Measurements from ENCODE around the gene TNFSF9.

TNFSF9 gene, protein sequence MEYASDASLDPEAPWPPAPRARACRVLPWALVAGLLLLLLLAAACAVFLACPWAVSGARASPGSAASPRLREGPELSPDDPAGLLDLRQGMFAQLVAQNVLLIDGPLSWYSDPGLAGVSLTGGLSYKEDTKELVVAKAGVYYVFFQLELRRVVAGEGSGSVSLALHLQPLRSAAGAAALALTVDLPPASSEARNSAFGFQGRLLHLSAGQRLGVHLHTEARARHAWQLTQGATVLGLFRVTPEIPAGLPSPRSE

DNA sequence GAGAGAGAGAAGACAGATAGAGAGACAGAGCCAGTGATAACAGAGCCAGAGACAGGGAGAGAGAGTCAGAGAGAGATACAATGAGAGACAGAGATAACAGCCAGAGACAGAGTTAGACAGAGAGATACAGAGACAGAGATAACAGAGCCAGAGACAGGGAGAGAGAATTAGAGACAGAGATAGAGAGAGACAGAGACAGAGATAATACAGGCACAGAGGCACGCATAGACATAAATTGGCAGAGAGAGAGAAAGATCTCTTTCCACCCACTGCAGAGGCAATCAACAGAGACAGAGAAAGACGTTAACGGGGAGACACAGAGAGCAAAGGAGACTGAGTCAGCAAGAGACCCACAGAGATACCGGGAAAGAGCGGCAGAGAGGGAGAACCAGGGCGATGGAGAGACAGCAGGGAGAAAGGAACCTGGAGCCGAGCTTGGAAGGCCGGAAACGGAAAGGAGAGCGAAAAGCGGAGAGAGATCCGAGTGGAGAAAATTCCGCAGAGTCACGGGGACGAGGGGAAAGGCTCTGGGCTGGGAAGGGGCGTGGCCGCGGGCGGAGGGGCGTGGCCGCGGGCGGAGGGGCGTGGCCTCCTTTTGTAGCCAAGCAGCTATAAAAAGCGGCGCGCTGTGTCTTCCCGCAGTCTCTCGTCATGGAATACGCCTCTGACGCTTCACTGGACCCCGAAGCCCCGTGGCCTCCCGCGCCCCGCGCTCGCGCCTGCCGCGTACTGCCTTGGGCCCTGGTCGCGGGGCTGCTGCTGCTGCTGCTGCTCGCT is at the start of gene TNFSF9:
Gene TNFSF9, plus strand, starts transcription at position 641 of the 777 bp plus-strand sequence. Its CDS starts 11 bp downstream, at position 652.
- in situ Hi-C loops (cut with MboI; ENCODE audit: low sequenced_read_pairs), result no loop called here

DNA sequence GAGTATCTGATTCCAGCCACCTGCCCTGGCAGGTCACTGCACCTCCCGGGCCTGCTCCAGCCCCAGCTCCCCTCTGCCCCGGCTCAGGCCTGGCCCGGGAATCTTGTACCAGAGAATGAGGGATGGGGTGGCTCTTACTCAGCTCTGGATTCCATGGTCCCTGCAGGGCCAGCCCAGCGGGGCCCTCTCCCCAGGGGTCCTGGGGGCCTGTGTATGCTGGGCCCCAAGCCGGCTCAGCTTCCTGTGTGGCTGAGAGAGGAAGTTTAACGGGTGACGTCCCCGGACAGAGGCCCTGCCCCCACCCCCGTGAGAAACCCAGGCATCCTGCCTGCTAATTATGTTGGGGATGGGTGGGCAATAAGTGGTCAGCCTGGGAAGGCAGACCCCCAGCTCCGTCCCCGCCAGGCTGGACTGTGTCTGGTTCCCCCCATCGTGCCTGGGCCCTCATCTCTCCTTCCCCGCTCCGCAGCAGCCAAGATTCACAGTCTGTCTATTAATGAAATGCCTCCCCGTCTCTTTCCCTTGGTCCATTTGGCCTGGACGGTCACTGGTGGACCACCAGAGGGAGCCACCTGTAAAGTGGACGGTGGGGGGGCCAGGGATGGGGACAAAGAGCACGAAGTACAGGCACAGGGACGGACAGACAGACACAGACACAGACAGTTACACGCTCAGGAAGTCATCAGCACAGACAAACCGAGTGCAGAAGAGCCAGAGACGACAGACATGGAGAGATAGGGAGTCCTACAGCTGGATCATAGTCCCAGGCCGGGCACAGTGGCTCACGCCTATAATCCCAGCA is 49.1 kb upstream of the TNFSF9 start, which contains the start of gene DENND1C:
Gene DENND1C, minus strand, starts transcription at position 247 of the 802 bp plus-strand sequence. Its CDS starts 92 bp downstream, at position 155.
- in situ Hi-C loops (cut with MboI; ENCODE audit: low sequenced_read_pairs), result no loop called here

DNA sequence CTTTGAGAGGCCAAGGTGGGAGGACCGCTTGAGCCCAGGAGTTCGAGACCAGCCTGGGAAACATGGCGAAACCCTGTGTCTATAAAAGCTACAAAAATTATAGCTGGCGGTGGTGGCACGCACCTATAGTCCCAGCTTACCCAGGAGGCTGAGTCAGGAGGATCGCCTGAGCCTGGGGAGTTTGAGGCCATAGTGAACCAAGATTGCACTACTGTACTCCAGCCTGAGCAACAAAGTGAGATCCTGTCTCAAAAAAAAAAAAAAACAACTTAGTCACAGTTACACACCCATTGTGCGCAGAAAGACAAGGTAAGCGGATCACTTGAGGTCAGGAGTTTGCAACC is 48.5 kb upstream of the TNFSF9 start:
- in situ Hi-C loops (cut with MboI; ENCODE audit: low sequenced_read_pairs), result no loop called here

DNA sequence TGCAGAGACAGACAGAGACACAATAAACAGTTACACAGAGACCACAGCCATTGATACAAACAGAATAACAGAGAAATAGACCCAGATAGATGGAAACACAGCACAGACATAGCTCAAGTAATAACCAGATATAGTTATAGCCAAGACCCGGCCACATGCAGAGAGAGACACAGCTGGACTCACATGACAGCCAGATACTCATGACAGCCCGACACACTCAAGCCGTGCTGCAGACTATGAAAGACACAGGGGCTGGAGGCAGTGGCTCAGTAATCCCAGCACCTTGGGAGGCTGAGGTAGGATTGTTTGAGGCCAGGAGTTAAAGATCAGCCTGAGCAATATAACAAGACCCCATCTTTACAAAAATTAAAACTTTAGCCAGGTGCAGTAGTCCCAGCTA is 47.6 kb upstream of the TNFSF9 start:
- in situ Hi-C loops (cut with MboI; ENCODE audit: low sequenced_read_pairs), result no loop called here

DNA sequence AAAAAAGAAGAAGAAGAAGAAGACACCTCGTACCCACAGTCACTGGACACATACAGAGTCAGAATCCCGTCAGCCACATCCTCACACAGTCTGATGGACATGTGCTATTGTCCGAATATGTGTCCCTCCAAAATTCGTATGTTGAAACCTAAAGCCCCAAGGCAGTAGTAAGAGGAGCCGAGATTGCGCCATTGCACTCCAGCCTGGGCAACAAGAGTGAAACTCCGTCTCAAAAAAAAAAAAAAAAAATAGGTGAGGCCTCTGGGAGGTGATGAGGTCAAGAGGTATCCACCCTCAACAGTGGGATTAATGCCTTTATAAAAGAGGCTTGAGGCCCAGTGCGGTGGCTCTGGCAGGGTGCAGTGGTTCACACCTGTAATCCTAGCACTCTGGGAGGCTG is 46.6 kb upstream of the TNFSF9 start:
- in situ Hi-C loops (cut with MboI; ENCODE audit: low sequenced_read_pairs), result no loop called here

DNA sequence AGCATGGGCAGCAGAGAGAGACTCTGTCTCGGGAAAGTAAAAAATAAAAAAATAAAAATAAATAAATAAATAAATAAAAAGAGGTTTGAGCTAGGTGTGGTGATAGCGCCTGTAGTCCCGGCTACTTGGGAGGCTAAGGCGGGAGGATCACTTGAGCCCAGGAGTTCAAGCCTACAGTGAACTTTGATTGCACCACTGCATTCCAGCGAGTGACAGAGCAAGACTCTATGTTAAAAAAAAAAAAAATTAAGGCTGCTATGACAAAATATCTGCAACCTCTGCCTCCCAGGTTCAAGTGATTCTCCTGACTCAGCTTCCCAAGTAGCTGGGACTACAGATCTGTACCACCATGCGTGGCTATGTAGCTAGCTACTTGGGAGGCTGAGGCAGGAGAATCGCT is 46.0 kb upstream of the TNFSF9 start:
- in situ Hi-C loops (cut with MboI; ENCODE audit: low sequenced_read_pairs), result no loop called here

DNA sequence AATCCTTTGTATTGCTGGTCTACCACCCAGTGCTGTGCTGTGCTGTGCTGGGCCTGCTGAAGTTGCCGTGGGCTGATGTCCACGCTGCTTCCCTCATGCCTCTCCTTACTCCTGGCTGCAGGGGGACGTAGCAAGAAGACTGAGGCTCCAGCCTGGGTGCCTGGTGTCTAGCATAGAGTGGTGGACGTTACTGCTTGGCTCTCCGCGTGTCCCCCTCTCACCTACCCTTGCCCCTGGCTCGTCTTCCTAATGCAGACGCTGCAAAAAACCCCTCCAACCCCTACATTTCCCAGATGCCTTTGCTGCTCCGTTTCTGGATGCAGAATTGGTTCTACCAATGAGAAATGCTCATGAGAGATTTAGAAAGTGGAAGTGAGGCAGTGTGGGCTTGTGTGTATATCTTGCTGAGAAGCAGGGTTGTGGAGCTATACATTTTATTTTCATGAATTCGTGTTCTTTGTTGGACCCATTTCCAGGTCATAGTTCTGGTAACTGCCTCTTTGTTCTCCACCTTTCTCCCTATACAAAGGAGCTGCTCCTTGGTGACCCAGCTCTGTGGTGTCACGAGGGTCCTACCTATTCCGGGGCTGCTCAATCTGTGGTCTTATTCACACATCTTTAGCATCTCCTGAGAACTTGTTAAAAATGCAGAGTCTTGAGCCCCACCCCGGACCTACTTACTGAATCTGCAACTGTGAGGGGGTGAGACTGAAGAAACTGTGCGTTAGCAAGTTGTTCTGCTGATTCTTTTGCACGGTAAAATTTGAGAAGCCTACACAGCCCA is 41.4 kb upstream of the TNFSF9 start:
- in situ Hi-C loops (cut with MboI; ENCODE audit: low sequenced_read_pairs), result no loop called here

DNA sequence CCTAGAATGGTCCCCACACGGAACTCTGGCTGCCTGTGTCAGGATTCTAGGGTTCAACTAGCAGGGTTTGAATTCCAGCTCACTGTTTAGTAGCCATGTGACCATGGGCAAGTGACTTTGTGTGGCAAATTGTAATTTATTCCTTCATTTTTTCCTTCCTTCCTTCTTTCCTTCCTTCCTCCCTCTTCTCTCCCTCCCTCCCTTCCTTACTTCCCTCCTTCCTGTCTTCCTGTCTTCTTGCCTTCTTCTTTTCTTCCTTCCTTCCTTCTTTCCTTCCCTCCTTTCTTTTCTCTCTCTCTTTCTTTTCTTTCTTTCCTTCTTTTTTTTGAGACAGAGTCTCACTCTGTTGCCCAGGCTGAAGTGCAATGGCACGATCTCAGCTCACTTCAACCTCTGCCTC is 40.7 kb upstream of the TNFSF9 start:
- in situ Hi-C loops (cut with MboI; ENCODE audit: low sequenced_read_pairs), result no loop called here

DNA sequence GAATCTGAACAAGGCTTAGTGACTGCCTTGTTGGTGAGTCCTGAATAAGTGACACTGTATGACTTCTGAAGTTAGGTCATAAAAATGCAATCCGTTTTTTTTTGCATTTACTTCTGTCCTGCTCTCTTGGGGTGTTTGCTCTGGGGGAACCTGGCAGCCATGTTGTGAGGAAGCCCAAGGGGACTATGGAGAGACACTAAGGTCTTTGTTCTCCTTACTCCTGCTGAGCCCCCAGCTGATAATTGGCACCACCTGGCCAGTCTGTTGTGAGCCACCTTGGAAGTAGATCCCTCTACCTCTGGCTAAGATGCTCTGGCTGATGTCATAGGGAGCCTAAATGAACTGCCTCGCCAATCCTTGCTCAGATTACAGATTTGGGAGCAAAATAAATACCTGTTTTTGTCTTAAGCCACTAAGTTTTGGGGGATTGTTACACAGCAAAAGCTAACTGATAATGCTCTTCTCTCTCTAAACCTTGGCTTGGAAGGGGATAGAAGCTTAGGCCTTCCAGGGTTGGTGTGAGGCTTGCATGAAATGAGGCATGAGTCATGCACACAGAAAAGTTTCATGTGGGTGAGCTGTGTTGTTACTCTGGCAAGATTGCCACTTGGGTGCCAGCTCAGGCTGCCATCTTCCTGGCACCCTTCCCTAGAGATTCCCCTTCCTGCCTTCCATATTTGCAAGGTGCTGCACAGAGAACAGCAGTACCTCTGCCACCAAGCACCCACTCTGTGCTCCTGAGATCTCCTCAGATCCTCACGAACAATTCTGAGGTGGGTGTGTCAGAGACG is 38.8 kb upstream of the TNFSF9 start:
- in situ Hi-C loops (cut with MboI; ENCODE audit: low sequenced_read_pairs), result no loop called here

DNA sequence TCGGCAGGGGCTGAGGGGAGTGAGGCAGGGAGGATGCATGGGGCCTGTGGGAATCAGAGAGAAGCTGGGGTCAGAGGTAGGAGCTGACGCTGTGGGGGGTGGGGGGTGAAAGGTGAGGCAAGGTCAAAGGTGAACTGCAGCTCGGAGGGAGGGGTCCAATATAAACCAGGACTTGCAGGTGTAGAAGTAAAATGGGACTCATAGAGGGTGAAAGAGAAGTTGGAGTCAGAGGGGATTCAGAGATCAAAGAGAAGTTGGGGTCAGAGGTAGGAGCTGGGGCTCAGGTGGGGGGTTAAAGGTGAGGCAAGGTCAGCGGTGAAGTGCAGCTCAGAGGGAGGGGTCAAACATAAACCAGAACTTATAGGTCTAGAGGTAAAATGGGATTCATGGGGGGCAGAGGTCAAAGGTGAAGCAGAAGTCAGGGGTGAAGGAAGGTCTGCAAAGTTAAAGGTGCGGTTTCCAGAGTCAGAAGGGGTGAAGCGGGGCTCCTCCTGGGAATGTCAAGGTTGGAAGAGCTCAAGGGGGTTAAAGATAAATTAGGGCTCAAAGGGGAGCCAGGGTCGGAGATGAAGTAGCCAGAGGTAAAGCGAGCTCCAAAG is 36.3 kb upstream of the TNFSF9 start:
- in situ Hi-C loops (cut with MboI; ENCODE audit: low sequenced_read_pairs), result no loop called here

DNA sequence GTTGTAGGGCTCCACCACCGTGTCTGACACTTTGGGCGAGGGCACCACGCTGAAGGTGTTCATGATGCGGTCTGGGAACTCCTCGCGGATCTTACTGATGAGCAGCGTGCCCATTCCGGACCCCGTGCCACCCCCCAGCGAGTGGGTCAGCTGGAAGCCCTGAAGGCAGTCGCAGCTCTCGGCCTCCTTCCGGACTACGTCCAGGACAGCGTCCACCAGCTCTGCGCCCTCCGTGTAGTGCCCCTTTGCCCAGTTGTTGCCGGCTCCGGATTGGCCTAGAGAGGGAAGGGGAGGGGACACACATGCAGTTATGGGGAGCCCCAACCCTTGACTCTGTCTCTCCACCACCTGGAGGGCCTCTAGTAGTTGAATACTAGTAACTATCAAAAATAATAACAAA is 34.9 kb upstream of the TNFSF9 start:
- in situ Hi-C loops (cut with MboI; ENCODE audit: low sequenced_read_pairs), result no loop called here

DNA sequence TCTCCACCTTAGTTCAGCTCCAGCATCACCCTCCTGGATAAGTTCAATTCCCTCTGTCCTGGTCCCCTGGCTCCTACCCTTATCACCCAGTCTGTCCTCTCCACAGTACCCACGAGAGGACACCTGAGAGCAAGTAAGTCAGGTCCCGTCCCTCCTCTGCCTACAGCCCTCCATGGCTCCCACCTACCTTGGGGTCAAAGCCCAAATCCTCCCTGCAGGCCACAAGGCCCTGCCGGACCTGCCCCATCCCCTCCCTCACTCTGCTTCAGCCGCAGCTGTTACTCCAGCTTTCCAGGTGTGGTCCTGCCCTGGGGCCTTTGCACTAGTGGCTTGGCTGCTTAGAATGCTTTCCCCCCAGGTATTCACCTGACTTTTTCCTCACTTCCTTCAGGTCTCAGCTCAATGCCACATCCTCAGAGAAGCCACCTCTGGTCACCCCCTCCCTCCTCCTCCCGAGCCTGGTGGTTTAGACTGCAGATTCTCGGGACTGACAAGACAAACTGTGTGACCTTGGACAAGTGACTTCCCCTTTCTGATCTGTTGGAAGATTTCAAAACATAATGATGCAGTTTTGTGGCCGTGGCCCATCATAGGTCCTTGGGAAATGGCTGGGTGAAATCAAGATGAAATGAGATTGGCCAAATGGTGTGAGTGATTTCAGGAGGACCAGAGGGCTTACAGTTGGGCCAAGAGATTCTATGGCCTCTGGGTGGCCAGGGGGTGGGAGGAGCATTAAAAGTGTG is 32.4 kb upstream of the TNFSF9 start:
- in situ Hi-C loops (cut with MboI; ENCODE audit: low sequenced_read_pairs), result no loop called here

DNA sequence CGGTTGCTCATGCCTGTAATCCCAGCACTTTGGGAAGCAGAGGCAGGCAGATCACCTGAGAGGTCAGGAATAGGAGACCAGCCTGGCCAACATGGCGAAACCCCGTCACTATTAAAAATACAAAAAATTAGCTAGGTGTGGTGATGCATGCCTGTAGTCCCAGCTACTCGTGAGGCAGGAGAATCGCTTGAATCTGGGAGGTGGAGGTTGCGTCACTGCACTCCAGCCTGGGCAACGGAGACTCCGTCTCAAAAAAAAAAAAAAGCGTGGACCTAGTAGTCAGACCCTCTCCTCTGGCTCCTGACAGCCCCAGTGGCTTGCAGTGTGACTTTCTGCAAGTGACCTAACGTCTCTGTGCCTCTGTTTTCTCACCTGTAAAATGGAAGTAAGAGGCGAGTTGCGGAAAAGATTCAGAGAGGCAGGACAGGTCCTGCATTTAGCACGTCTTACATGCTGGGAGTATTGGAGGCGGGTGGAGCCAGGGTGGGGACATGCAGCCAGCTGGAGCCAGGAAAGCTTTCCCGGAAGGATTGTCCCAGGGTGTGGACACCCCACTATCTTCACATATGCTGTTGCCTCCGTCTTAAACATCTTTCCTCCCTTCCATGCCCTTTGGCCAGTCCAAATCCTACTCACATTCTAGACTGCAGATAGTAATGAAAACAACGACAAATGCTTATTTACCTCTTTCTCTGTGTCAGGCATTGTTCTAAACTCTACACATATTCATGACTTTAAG is 31.6 kb upstream of the TNFSF9 start:
- in situ Hi-C loops (cut with MboI; ENCODE audit: low sequenced_read_pairs), result no loop called here

DNA sequence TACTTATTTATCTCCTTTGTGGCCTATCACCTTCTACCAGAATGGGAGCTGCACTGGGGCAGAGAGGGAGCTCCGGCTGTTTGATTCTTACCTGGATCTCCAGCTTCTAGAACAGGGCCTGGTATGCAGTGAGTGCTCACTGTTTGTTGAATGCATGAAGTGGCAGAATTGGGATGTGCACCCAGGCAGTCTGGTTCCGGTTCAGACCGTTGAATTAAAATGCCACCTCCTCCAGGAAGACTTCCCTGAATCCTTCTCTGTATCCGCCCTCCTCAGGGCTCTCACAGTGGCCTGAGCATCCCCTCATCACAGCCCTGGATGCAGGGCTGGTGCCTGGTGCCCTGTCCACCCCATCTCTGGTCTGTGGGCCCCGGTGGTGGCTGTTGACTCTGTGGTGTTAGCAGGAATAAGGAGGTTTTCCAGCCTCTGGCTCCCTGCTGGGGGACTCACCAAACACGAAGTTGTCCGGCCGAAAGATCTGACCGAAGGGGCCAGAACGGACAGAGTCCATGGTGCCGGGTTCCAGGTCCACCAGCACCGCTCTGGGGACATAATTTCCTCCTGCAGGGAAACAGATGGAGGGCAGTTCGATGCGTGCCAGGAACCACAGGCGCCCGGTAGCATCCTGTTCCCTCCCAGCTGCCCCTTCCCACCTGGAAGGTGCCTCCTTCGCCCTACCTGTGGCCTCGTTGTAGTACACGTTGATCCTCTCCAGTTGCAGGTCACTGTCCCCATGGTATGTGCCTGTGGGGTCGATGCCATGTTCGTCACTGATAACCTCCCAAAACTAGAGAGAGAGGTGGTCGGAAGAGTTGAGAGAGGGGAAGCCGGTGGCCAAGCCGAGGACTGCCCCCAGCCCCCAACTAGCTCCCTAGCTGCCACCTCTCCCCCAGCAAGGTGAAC is 29.7 kb upstream of the TNFSF9 start:
- in situ Hi-C loops (cut with MboI; ENCODE audit: low sequenced_read_pairs), result no loop called here

DNA sequence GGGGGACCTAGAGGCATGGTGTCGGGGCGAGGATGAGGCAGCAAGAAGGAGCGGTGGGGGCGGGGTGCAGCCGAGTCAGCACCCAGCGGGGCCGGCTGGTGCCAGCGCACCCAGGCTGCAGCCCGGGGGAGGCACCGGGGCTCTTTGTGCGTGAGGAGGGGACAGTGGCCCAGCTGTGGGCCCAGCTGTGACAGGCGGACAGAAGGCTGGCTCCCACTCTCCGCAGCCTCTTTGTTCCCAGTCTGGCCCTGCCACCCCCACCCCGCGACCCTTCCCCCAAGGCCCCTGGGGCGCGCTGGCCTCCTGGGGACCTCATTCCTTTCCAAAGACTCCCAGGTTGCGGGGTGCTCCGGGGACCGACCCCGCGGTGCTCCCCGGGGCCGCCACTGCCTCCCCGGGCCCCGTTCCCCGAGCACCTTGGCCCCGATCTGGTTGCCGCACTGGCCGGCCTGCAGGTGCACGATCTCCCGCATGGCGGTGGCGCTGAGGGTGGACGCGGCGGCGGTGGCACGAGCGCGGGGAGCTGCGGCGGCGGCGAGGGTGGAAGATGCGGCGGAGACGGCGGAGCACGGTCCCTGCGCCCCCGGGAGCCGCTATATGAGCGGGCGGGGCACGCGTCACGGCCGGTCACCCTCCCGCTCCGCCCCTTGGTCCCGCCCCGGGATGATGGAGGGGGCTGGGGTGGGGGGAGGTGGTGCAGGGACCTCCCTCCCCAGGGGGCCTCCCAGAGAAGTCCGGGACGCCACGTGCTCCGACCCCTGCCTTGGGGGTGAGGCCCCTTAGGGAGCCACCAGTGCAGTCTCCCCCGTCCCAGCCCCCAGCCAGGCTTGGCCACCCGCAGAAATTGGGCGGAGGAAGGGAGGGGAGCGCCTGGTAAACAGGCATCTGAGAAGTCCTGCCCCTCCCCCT is 28.8 kb upstream of the TNFSF9 start, which contains the start of gene TUBB4A:
Gene TUBB4A, minus strand, starts transcription at position 570 of the 909 bp plus-strand sequence. Its CDS starts 97 bp downstream, at position 473.
- in situ Hi-C loops (cut with MboI; ENCODE audit: low sequenced_read_pairs), result no loop called here
